ENCODE measurements around the gene GNG2.

DNA sequence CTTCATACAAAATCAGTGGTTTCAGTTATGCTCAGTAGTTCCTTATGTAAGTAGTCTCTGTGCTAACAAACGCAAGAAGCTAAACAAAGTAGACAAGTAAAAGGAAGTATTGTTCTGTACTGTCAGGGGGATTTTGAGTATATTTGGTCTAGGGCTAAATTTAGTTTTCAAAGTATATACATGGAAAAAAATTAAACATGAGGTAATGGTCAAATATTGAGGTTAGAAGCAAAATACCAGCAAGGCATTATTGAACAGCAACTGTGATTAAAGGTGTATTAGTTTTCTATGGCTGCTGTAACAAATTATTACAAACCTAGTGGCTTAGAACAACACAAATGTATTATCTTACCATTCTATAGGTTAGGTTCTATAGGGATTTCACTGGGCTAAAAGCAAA, 18.8 kb downstream of the GNG2 start:
- TF ChIP-seq, protein P1, sequence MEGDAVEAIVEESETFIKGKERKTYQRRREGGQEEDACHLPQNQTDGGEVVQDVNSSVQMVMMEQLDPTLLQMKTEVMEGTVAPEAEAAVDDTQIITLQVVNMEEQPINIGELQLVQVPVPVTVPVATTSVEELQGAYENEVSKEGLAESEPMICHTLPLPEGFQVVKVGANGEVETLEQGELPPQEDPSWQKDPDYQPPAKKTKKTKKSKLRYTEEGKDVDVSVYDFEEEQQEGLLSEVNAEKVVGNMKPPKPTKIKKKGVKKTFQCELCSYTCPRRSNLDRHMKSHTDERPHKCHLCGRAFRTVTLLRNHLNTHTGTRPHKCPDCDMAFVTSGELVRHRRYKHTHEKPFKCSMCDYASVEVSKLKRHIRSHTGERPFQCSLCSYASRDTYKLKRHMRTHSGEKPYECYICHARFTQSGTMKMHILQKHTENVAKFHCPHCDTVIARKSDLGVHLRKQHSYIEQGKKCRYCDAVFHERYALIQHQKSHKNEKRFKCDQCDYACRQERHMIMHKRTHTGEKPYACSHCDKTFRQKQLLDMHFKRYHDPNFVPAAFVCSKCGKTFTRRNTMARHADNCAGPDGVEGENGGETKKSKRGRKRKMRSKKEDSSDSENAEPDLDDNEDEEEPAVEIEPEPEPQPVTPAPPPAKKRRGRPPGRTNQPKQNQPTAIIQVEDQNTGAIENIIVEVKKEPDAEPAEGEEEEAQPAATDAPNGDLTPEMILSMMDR (conservative IDR thresholded peaks at IDR 0.05; ENCODE audit: low read depth, low read length) = no peak
- no peak for TF ChIP-seq EZH2 (IDR thresholded peaks at IDR 0.05; ENCODE audit: borderline replicate concordance, low read depth, low read length, poor library complexity, severe bottlenecking)
